Measurements from ENCODE around the gene BIRC2.

BIRC2 gene

DNA sequence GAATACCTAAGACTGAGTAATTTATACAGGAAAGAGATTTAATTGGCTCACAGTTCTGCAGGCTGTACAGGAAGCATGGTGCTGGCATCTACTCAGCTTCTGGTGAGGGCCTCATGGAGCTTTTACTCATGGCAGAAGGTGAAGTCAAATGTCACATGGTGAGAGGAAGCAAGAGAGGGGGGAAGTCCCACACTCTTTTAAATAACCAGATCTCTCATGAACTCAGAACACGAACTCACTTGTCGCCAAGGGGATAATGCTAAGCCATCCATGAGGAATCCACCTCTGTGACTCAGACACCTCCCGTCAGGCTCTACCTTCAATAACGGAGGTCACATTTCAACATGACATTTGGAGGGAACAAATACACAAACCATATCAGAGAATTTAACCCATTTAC lies 42.2 kb downstream of the BIRC2 start:
- Histone ChIP-seq H3K27ac (ENCODE audit: low read depth, low read length, poor library complexity, severe bottlenecking) (no peak overlapping the region), H3K9me2 (ENCODE audit: low read depth, low read length) (no peaks in the 10 kb centered on the region), H2AFZ (ENCODE audit: low read length) (no peak overlapping the region), H3K27me3 (ENCODE audit: insufficient read depth, low read length) (no peaks in the 10 kb centered on the region), H3K36me3 (ENCODE audit: insufficient read depth, low read length) (peaks cover 53% of the 10 kb centered on the region), H4K20me1 (ENCODE audit: insufficient read depth, low read length) (no peaks in the 10 kb centered on the region), H3K4me1 (ENCODE audit: insufficient read depth, low read length, severe bottlenecking) (peaks cover 13% of the 10 kb centered on the region), H3K9me3 (ENCODE audit: low read length) (no peaks in the 10 kb centered on the region), H3K79me2 (ENCODE audit: insufficient read depth, low read length) (no peaks in the 10 kb centered on the region), H3K4me3 (ENCODE audit: low read depth, low read length, poor library complexity, severe bottlenecking) (no peak overlapping the region), H3K4me2 (ENCODE audit: low read length) (no peak overlapping the region), H3F3A (ENCODE audit: insufficient read depth, low read length) (0 out of 2 replicates have a peak, but pooled peaks cover 4% of the 10 kb centered on the region), H3K9ac (ENCODE audit: low read length) (no peak overlapping the region)
- TF ChIP-seq CTCF (IDR thresholded peaks at IDR 0.05; ENCODE audit: low read length) (no peak), EZH2 (IDR thresholded peaks at IDR 0.05; ENCODE audit: borderline replicate concordance, low read length) (no peak)

- Histone ChIP-seq H3K9me2 (ENCODE audit: low read depth, low read length) (no peaks in the 10 kb centered on the region), H3F3A (ENCODE audit: insufficient read depth, low read length) (0 out of 2 replicates have a peak, but pooled peaks cover 3% of the 10 kb centered on the region), H3K4me3 (ENCODE audit: low read depth, low read length, poor library complexity, severe bottlenecking) (no peak overlapping the region), H3K4me1 (ENCODE audit: insufficient read depth, low read length, severe bottlenecking) (peaks cover 22% of the 10 kb centered on the region), H4K20me1 (ENCODE audit: insufficient read depth, low read length) (no peaks in the 10 kb centered on the region), H3K79me2 (ENCODE audit: insufficient read depth, low read length) (no peaks in the 10 kb centered on the region), H3K9me3 (ENCODE audit: low read length) (no peaks in the 10 kb centered on the region), H2AFZ (ENCODE audit: low read length) (no peak overlapping the region), H3K27ac (ENCODE audit: low read depth, low read length, poor library complexity, severe bottlenecking) (peak overlapping the region; percentile 16), H3K27me3 (ENCODE audit: insufficient read depth, low read length) (no peaks in the 10 kb centered on the region), H3K4me2 (ENCODE audit: low read length) (no peak overlapping the region), H3K36me3 (ENCODE audit: insufficient read depth, low read length) (peaks cover 64% of the 10 kb centered on the region), H3K9ac (ENCODE audit: low read length) (no peak overlapping the region)
- TF ChIP-seq CTCF (IDR thresholded peaks at IDR 0.05; ENCODE audit: low read length) (peak; percentile 93), EZH2 (IDR thresholded peaks at IDR 0.05; ENCODE audit: borderline replicate concordance, low read length) (no peak)
These were observed 43.9 kb downstream of the BIRC2 start for GRCh38 chr11:102390667-102391465.

- Histone ChIP-seq H3K9me2 (ENCODE audit: low read depth, low read length) (no peaks in the 10 kb centered on the region), H3K27ac (ENCODE audit: low read depth, low read length, poor library complexity, severe bottlenecking) (peak overlapping the region; percentile 32), H2AFZ (ENCODE audit: low read length) (no peak overlapping the region), H3K4me3 (ENCODE audit: low read depth, low read length, poor library complexity, severe bottlenecking) (no peak overlapping the region), H4K20me1 (ENCODE audit: insufficient read depth, low read length) (no peaks in the 10 kb centered on the region), H3K36me3 (ENCODE audit: insufficient read depth, low read length) (peaks cover 64% of the 10 kb centered on the region), H3K9me3 (ENCODE audit: low read length) (no peaks in the 10 kb centered on the region), H3F3A (ENCODE audit: insufficient read depth, low read length) (no peaks in the 10 kb centered on the region), H3K9ac (ENCODE audit: low read length) (no peak overlapping the region), H3K27me3 (ENCODE audit: insufficient read depth, low read length) (no peaks in the 10 kb centered on the region), H3K4me1 (ENCODE audit: insufficient read depth, low read length, severe bottlenecking) (peaks cover 30% of the 10 kb centered on the region), H3K79me2 (ENCODE audit: insufficient read depth, low read length) (no peaks in the 10 kb centered on the region), H3K4me2 (ENCODE audit: low read length) (no peak overlapping the region)
- no peak for TF ChIP-seq CTCF (IDR thresholded peaks at IDR 0.05; ENCODE audit: low read length)
- TF ChIP-seq EZH2 (IDR thresholded peaks at IDR 0.05; ENCODE audit: borderline replicate concordance, low read length), result no peak
These were observed 44.7 kb downstream of the BIRC2 start for GRCh38 chr11:102391549-102392237.

Data from OCI-LY1 (cell line).